AG09309 (cell line): Measurements from ENCODE around the gene PACSIN1.

ENCODE experiments used
- DNase-seq: peaks from one replicate; pipeline ENCODE4 v3.0.0-alpha.2; 2010; ENCODE audit warnings: low read depth
- H3K4me3 ChIP-seq: 2 replicates; pipeline ENCODE4 v1.5.1; 2011; ENCODE audit warnings: mild to moderate bottlenecking, low read depth, low read length, moderate library complexity; ENCODE audit not compliant: control insufficient read depth
- CTCF ChIP-seq: IDR thresholded peaks from 2 replicates; pipeline ENCODE4 v1.5.1; 2011; ENCODE audit warnings: mild to moderate bottlenecking, low read depth, low read length, inconsistent platforms; ENCODE audit not compliant: insufficient read depth, control insufficient read depth; ENCODE audit errors: missing control alignments

Gene PACSIN1

GRCh38 chr6:34537922-34538550, 72.2 kb downstream of the PACSIN1 start:
- no peak for DNase-seq
- no peak for TF ChIP-seq CTCF
- H3K4me3 ChIP-seq, result no peak overlapping the region

- DNase-seq, result no peak
- no peak overlapping the region for H3K4me3 ChIP-seq
- no peak for TF ChIP-seq CTCF
Observed at GRCh38 chr6:34538581-34538980, 72.7 kb downstream of the PACSIN1 start.

GRCh38 chr6:34539181-34539580, 73.3 kb downstream of the PACSIN1 start:
- DNase-seq, result no peak
- TF ChIP-seq CTCF, result no peak
- no peak overlapping the region for H3K4me3 ChIP-seq

GRCh38 chr6:34540222-34540621, 74.3 kb downstream of the PACSIN1 start:
- no peak for DNase-seq
- no peak for TF ChIP-seq CTCF

GRCh38 chr6:34540841-34541240, 75.0 kb downstream of the PACSIN1 start:
- H3K4me3 ChIP-seq, result no peak overlapping the region
- no peak for TF ChIP-seq CTCF
- no peak for DNase-seq

More at GRCh38 chr6:34540222-34540621, 74.3 kb downstream of the PACSIN1 start:
- H3K4me3 ChIP-seq, result no peak overlapping the region

GRCh38 chr6:34543421-34543820, 77.5 kb downstream of the PACSIN1 start:
- DNase-seq, result peak; percentile 14
- H3K4me3 ChIP-seq, result no peak overlapping the region
- no peak for TF ChIP-seq CTCF
